Osteoblast (primary cell): Measurements from ENCODE around the gene AFG3L2. TPM values are rescaled to one million over a fixed set of nuclear protein-coding genes. Genes with fewer than 3 reads are reported as not detected.
"Not testable (repeated sequence)": the region's sequence is repeated elsewhere in the genome, so short reads cannot be mapped to it uniquely, and the experiment has no call there.

Experiments used
- DNase-seq: peaks from one replicate; pipeline ENCODE4 v3.0.0; 2011; ENCODE audit warnings: low spot score, mixed read lengths; ENCODE audit not compliant: insufficient read length; ENCODE audit errors: missing footprints
- H2AFZ ChIP-seq: 2 replicates; pipeline ENCODE4 v1.6.0; 2011; ENCODE audit warnings: mild to moderate bottlenecking, low read length
- H3K27ac ChIP-seq: 2 replicates; pipeline ENCODE4 v1.5.1; 2011; ENCODE audit warnings: mild to moderate bottlenecking, low read depth, low read length, moderate library complexity
- H3K27me3 ChIP-seq: 2 replicates; pipeline ENCODE4 v1.6.0; 2012; ENCODE audit warnings: mild to moderate bottlenecking, control low read depth, inconsistent platforms, low read length, moderate library complexity; ENCODE audit not compliant: insufficient read depth
- H3K36me3 ChIP-seq: 2 replicates; pipeline ENCODE4 v1.5.1; 2011; ENCODE audit warnings: mild to moderate bottlenecking, low read length, control low read depth, moderate library complexity; ENCODE audit not compliant: insufficient read depth
- H3K4me1 ChIP-seq: 2 replicates; pipeline ENCODE4 v1.5.1; 2011; ENCODE audit warnings: mild to moderate bottlenecking, low read length, control low read depth, moderate library complexity; ENCODE audit not compliant: insufficient read depth
- H3K4me2 ChIP-seq: 2 replicates; pipeline ENCODE4 v1.6.0; 2011; ENCODE audit warnings: mild to moderate bottlenecking, low read length; ENCODE audit not compliant: insufficient read depth
- H3K4me3 ChIP-seq: fragments of 200-600 bp; sonication (generic); 3 replicates; pipeline ENCODE4 v1.5.1; 2012; ENCODE audit warnings: mild to moderate bottlenecking, low read length, inconsistent platforms; ENCODE audit not compliant: insufficient read depth
- H3K79me2 ChIP-seq: 2 replicates; pipeline ENCODE4 v1.6.0; 2012; ENCODE audit warnings: mild to moderate bottlenecking, low read length, control low read depth, inconsistent platforms; ENCODE audit not compliant: insufficient read depth
- H3K9me3 ChIP-seq: 2 replicates; pipeline ENCODE4 v1.5.1; 2011; ENCODE audit warnings: low read depth, low read length, control low read depth
- H4K20me1 ChIP-seq: 2 replicates; pipeline ENCODE4 v1.6.0; 2012; ENCODE audit warnings: mild to moderate bottlenecking, low read length, control low read depth; ENCODE audit not compliant: insufficient read depth
- total RNA-seq: library from RNA; depleted of rRNA; stranded (reverse); fragments of >200 nt; gene quantifications from 2 replicates; pipeline ENCODE4 v1.2.3, GENCODE V29; 2012
- TF ChIP-seq, protein P1 (sequence below): IDR thresholded peaks from 2 replicates; pipeline ENCODE4 v1.5.1; 2011; ENCODE audit warnings: mild to moderate bottlenecking, low read depth, low read length, moderate library complexity; ENCODE audit errors: extremely low read depth

The AFG3L2 gene
- total RNA-seq, 1 donor, result 65.5 TPM

DNA sequence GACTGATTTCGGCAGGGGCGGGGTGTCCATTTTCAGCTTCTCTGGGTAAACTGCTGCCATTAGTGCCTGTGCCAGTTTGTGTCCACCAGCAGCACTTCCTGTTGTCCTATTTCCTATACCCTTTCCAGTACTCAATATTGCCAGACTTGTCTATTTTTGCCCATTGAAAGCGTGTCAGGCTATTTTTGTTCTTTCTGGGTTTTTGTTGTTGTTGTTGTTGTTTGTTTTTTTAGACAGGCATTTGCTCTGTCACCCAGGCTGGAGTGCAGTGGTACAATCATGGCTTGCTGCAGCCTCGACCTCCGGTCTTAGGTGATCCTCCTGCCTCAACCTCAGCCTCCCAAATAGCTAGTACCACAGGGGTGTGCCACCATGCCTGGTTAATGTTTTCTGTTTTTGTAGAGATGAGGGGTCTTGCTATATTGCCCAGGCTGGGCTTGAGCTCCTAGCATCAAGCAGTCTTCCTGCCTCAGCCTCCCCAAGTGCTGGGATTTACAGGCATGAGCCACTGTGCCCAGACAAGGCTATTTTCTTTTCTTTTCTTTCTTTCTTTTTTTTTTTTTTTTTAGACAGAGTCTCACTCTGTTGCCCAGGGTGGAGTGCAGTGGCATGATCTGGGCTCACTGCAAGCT lies 39.2 kb upstream of the AFG3L2 start:
- no peaks in the 10 kb centered on the region for H3K36me3 ChIP-seq
- DNase-seq, result no peak
- peak overlapping the region; percentile 75 for H3K4me2 ChIP-seq
- H2AFZ ChIP-seq, result peak overlapping the region; percentile 88
- peaks cover 14% of the 10 kb centered on the region for H3K4me1 ChIP-seq
- H4K20me1 ChIP-seq, result no peaks in the 10 kb centered on the region
- peaks cover 50% of the 10 kb centered on the region for H3K79me2 ChIP-seq
- TF ChIP-seq, protein P1, sequence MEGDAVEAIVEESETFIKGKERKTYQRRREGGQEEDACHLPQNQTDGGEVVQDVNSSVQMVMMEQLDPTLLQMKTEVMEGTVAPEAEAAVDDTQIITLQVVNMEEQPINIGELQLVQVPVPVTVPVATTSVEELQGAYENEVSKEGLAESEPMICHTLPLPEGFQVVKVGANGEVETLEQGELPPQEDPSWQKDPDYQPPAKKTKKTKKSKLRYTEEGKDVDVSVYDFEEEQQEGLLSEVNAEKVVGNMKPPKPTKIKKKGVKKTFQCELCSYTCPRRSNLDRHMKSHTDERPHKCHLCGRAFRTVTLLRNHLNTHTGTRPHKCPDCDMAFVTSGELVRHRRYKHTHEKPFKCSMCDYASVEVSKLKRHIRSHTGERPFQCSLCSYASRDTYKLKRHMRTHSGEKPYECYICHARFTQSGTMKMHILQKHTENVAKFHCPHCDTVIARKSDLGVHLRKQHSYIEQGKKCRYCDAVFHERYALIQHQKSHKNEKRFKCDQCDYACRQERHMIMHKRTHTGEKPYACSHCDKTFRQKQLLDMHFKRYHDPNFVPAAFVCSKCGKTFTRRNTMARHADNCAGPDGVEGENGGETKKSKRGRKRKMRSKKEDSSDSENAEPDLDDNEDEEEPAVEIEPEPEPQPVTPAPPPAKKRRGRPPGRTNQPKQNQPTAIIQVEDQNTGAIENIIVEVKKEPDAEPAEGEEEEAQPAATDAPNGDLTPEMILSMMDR, result no peak
- H3K4me3 ChIP-seq, result no peak overlapping the region
- H3K27ac ChIP-seq, result peak overlapping the region; percentile 51
- no peaks in the 10 kb centered on the region for H3K9me3 ChIP-seq
- no peaks in the 10 kb centered on the region for H3K27me3 ChIP-seq

DNA sequence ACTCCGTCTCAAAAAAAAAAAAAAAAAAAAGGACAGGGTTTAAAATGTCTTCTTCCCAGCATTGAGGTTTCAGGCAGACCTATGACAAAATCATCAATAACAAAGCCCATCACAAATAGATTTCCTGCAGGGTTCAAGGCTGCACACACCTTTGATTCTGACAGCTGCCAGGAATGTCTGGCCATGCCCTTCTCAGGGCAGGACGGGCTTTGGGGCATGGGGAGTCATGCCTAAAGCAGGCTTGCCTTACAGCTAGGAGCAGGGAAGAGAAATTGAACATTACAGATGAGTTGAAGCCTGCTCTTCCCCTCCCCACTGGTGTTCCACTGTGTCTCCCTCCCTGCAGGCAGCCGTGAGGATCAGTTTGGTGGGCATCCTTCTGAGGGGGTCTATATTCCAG lies 34.4 kb upstream of the AFG3L2 start:
- Histone ChIP-seq H2AFZ (no peak overlapping the region), H3K9me3 (no peaks in the 10 kb centered on the region), H3K36me3 (no peaks in the 10 kb centered on the region), H3K4me3 (no peak overlapping the region), H3K4me1 (peaks cover 20% of the 10 kb centered on the region), H3K79me2 (peaks cover 56% of the 10 kb centered on the region), H3K27ac (no peak overlapping the region), H4K20me1 (peaks cover 7% of the 10 kb centered on the region), H3K27me3 (no peaks in the 10 kb centered on the region), H3K4me2 (no peak overlapping the region)
- no peak for DNase-seq
- TF ChIP-seq, protein P1, result no peak

DNA sequence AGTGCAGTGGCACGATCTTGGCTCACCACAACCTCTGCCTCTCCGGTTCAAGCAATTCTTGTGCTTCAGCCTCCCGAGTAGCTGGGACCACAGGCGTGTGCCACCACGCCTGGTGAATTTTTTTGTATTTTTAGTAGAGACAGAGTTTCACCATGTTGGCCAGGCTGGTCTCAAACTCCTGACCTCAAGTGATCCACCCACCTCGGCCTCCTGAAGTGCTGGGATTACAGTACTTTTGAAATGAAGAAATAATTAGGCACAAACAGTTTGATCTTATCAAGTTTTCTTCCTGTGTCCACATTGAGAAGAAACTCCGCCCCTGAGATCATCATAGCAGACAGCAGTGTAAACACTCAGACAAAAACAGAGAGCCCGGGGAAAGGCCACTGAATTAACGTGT lies 33.7 kb upstream of the AFG3L2 start:
- H3K9me3 ChIP-seq, H3K4me3 ChIP-seq, H3K4me2 ChIP-seq, H3K36me3 ChIP-seq, H3K27me3 ChIP-seq, H2AFZ ChIP-seq, DNase-seq, H3K27ac ChIP-seq, H4K20me1 ChIP-seq: not testable (repeated sequence)
- Histone ChIP-seq H3K79me2 (peaks cover 51% of the 10 kb centered on the region), H3K4me1 (peaks cover 15% of the 10 kb centered on the region)

DNA sequence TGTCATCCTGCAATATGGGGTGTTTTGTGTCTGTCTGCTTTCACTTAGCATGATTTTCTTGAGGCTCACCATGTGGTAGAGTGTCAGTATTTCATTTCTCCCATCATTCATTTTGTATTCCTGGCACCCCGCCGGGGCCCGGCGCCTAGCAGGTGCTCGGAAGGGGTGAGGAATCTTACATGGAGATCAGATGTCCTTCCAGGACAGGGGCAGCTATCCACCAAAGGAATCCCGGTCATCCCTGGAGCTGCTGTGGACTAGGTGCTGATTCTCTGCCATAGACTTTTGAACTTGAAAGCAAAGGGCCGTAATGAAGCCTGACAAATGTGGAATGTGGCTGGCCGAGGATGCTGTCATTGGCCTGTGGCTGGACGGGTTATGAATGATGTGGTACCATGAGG lies 33.1 kb upstream of the AFG3L2 start:
- H3K79me2 ChIP-seq, result peaks cover 51% of the 10 kb centered on the region
- no peak overlapping the region for H3K27ac ChIP-seq
- H3K9me3 ChIP-seq, result no peaks in the 10 kb centered on the region
- DNase-seq, result no peak
- H3K4me1 ChIP-seq, result peaks cover 10% of the 10 kb centered on the region
- H3K36me3 ChIP-seq, result no peaks in the 10 kb centered on the region
- H2AFZ ChIP-seq, result no peak overlapping the region
- H3K4me3 ChIP-seq, result no peak overlapping the region
- no peaks in the 10 kb centered on the region for H3K27me3 ChIP-seq
- TF ChIP-seq, protein P1, result no peak
- peaks cover 7% of the 10 kb centered on the region for H4K20me1 ChIP-seq
- H3K4me2 ChIP-seq, result peak overlapping the region; percentile 30
